Measurements from ENCODE around the gene CLRN3. TPM values are rescaled to one million over a fixed set of nuclear protein-coding genes. Genes with fewer than 3 reads are reported as not detected.

Gene CLRN3
- total RNA-seq, 1 donor from 2014 or later: 3.2 TPM

- H3K9me3 Mint-ChIP-seq (ENCODE audit: low read depth): no peaks in the 10 kb centered on the region
- TF ChIP-seq CTCF (IDR thresholded peaks at IDR 0.05; ENCODE audit: unreplicated experiment): no peak
- no peak for DNase-seq (ENCODE audit: low spot score, unreplicated experiment)
- no peaks in the 10 kb centered on the region for H3K4me1 Mint-ChIP-seq (ENCODE audit: low read depth)
- no peak overlapping the region for H3K27ac Mint-ChIP-seq
- H3K4me3 Mint-ChIP-seq (ENCODE audit: low read depth): no peak overlapping the region
- no peaks in the 10 kb centered on the region for H3K36me3 Mint-ChIP-seq (ENCODE audit: insufficient read depth)
- peaks cover 38% of the 10 kb centered on the region for H3K27me3 Mint-ChIP-seq
Observed at GRCh38 chr10:127904311-127905000, 11.7 kb upstream of the CLRN3 start.

- H3K36me3 Mint-ChIP-seq (ENCODE audit: insufficient read depth): no peaks in the 10 kb centered on the region
- H3K4me1 Mint-ChIP-seq (ENCODE audit: low read depth): no peaks in the 10 kb centered on the region
- DNase-seq (ENCODE audit: low spot score, unreplicated experiment): no peak
- no peaks in the 10 kb centered on the region for H3K9me3 Mint-ChIP-seq (ENCODE audit: low read depth)
- peaks cover 34% of the 10 kb centered on the region for H3K27me3 Mint-ChIP-seq
- no peak overlapping the region for H3K27ac Mint-ChIP-seq
- TF ChIP-seq CTCF (IDR thresholded peaks at IDR 0.05; ENCODE audit: unreplicated experiment): no peak
- H3K4me3 Mint-ChIP-seq (ENCODE audit: low read depth): no peak overlapping the region
Observed at GRCh38 chr10:127903789-127904188, 11.0 kb upstream of the CLRN3 start.

GRCh38 chr10:127899766-127900387 is 7.1 kb upstream of the CLRN3 start:
- Mint-ChIP-seq H3K9me3 (ENCODE audit: low read depth) (peaks cover 6% of the 10 kb centered on the region), H3K36me3 (ENCODE audit: insufficient read depth) (no peaks in the 10 kb centered on the region), H3K27ac (no peak overlapping the region), H3K27me3 (peaks cover 17% of the 10 kb centered on the region), H3K4me1 (ENCODE audit: low read depth) (no peaks in the 10 kb centered on the region), H3K4me3 (ENCODE audit: low read depth) (no peak overlapping the region)
- no peak for DNase-seq (ENCODE audit: low spot score, unreplicated experiment)
- no peak for TF ChIP-seq CTCF (IDR thresholded peaks at IDR 0.05; ENCODE audit: unreplicated experiment)

- DNase-seq (ENCODE audit: low spot score, unreplicated experiment): no peak
- H3K27me3 Mint-ChIP-seq: peaks cover 4% of the 10 kb centered on the region
- peaks cover 4% of the 10 kb centered on the region for H3K4me1 Mint-ChIP-seq (ENCODE audit: low read depth)
- H3K4me3 Mint-ChIP-seq (ENCODE audit: low read depth): no peak overlapping the region
- no peak for TF ChIP-seq CTCF (IDR thresholded peaks at IDR 0.05; ENCODE audit: unreplicated experiment)
- peaks cover 6% of the 10 kb centered on the region for H3K9me3 Mint-ChIP-seq (ENCODE audit: low read depth)
- no peaks in the 10 kb centered on the region for H3K36me3 Mint-ChIP-seq (ENCODE audit: insufficient read depth)
- no peak overlapping the region for H3K27ac Mint-ChIP-seq
Observed at GRCh38 chr10:127897177-127897576, 4.4 kb upstream of the CLRN3 start.

GRCh38 chr10:127896590-127896989 is 3.8 kb upstream of the CLRN3 start:
- H3K27me3 Mint-ChIP-seq: peaks cover 4% of the 10 kb centered on the region
- H3K27ac Mint-ChIP-seq: no peak overlapping the region
- DNase-seq (ENCODE audit: low spot score, unreplicated experiment): no peak
- H3K4me1 Mint-ChIP-seq (ENCODE audit: low read depth): peaks cover 4% of the 10 kb centered on the region
- H3K36me3 Mint-ChIP-seq (ENCODE audit: insufficient read depth): no peaks in the 10 kb centered on the region
- H3K4me3 Mint-ChIP-seq (ENCODE audit: low read depth): no peak overlapping the region
- peaks cover 6% of the 10 kb centered on the region for H3K9me3 Mint-ChIP-seq (ENCODE audit: low read depth)
- TF ChIP-seq CTCF (IDR thresholded peaks at IDR 0.05; ENCODE audit: unreplicated experiment): no peak
